SK-N-SH treated with all-trans-retinoic acid at 6 μM for 48 hours (cell line): Measurements from ENCODE around the gene CHMP1A.

ENCODE experiments used
- ARNTL ChIP-seq: fragments of 450-650 bp; formaldehyde crosslinking; IDR thresholded peaks from 2 replicates; pipeline ENCODE4 v1.5.0; 2020; ENCODE audit warnings: low read depth, mild to moderate bottlenecking, moderate library complexity, borderline replicate concordance
- BACH2 ChIP-seq: fragments of 250-450 bp; sonication (Bioruptor Pico); IDR thresholded peaks from 2 replicates; pipeline ENCODE4 v1.9.0; 2021; ENCODE audit warnings: mild to moderate bottlenecking, borderline replicate concordance
- GLIS3 ChIP-seq: fragments of 250-450 bp; sonication (Bioruptor Pico); IDR thresholded peaks from 2 replicates; pipeline ENCODE4 v1.5.0; 2020; ENCODE audit warnings: mild to moderate bottlenecking, moderate library complexity
- TCF4 ChIP-seq: fragments of 250-450 bp; sonication (Bioruptor Pico); IDR thresholded peaks from 2 replicates; pipeline ENCODE4 v1.8.0; 2021; ENCODE audit warnings: mild to moderate bottlenecking, moderate library complexity, borderline replicate concordance
- ZC3H10 ChIP-seq: fragments of 250-450 bp; sonication (Bioruptor Pico); IDR thresholded peaks from 2 replicates; pipeline ENCODE4 v1.5.1; 2021; ENCODE audit warnings: mild to moderate bottlenecking, moderate library complexity
- ZFP30 ChIP-seq: fragments of 450-650 bp; formaldehyde crosslinking; IDR thresholded peaks from 2 replicates; pipeline ENCODE4 v1.5.0; 2022; ENCODE audit warnings: mild to moderate bottlenecking, moderate library complexity

DNA sequence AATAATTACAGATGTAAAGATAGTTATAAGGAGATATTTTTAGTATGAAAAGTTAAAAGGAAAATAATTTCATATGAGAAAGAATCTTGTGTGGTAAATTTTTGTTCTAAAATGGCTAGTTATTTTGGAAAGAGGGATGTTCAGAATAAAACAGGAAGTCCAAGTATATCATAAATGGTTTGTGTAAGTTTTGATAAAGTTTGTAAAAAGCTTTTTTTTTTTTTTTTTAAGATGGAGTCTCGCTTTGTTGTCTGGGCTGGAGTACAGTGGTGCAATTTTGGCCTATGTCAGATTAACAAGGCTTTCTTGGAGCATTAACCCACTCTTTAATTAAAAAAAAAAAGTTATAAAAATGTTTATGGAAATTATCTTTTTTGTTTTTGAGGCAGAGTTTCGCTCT, 20.8 kb upstream of the CHMP1A start:
- TF ChIP-seq ZC3H10 (CRISPR knock-in tag) (no peak), BACH2 (CRISPR knock-in tag) (no peak), ZFP30 (CRISPR knock-in tag) (no peak), TCF4 (CRISPR knock-in tag) (no peak), GLIS3 (CRISPR knock-in tag) (no peak), ARNTL (CRISPR knock-in tag) (no peak)
